Mesodermal cell (in vitro differentiated cells): ENCODE data around the gene TEAD1.

Experiments
- H3K27ac ChIP-seq: 2 replicates; pipeline ENCODE4 v1.7.0; 2013; ENCODE audit warnings: mild to moderate bottlenecking, low read depth, low read length, moderate library complexity; ENCODE audit not compliant: severe bottlenecking
- H3K36me3 ChIP-seq: 2 replicates; pipeline ENCODE4 v1.7.1; 2013; ENCODE audit warnings: mild to moderate bottlenecking, low read length, moderate library complexity; ENCODE audit not compliant: control insufficient read depth, insufficient read depth
- H3K4me1 ChIP-seq: one replicate; pipeline ENCODE4 v1.7.1; 2013; ENCODE audit warnings: mild to moderate bottlenecking, low read length; ENCODE audit not compliant: insufficient read depth, control insufficient read depth, poor library complexity, severe bottlenecking
- H3K4me3 ChIP-seq: 2 replicates; pipeline ENCODE4 v1.7.0; 2013; ENCODE audit warnings: low read length, control low read depth, mild to moderate bottlenecking; ENCODE audit not compliant: insufficient read depth, poor library complexity, severe bottlenecking; ENCODE audit errors: extremely low read depth
- H3K9me3 ChIP-seq: 2 replicates; pipeline ENCODE4 v1.7.1; 2013; ENCODE audit warnings: mild to moderate bottlenecking, low read length, moderate library complexity; ENCODE audit not compliant: control insufficient read depth
- WGBS, 2 experiments: methylation state at CpG; one replicate each; pipeline ENCODE4 v1.1.5; 2013; ENCODE audit warnings: missing lambda C conversion rate in 2 of 2; ENCODE audit not compliant: insufficient coverage in 2 of 2; 5-methylcytosine and 5-hydroxymethylcytosine counted together

Gene TEAD1

GRCh38 chr11:12678092-12678491 lies 3.9 kb downstream of the TEAD1 start:
- Histone ChIP-seq H3K36me3 (peaks cover 35% of the 10 kb centered on the region), H3K4me3 (peak overlapping the region; percentile 60), H3K27ac (peak overlapping the region; percentile 98), H3K9me3 (no peaks in the 10 kb centered on the region), H3K4me1 (peaks cover 54% of the 10 kb centered on the region)
- WGBS, 2 experiments: 66 to 80% methylated on average over 3 of the region's 3 CpGs

GRCh38 chr11:12678991-12679390 lies 4.8 kb downstream of the TEAD1 start:
- 37 to 40% methylated on average over 1 to 3 of the region's 5 CpGs for WGBS, 2 experiments
- H3K4me1 ChIP-seq: peaks cover 58% of the 10 kb centered on the region
- peak overlapping the region; percentile 92 for H3K27ac ChIP-seq

GRCh38 chr11:12679471-12679870 lies 5.2 kb downstream of the TEAD1 start:
- H3K9me3 ChIP-seq: no peaks in the 10 kb centered on the region
- H3K4me3 ChIP-seq: peak overlapping the region; percentile 60
- peaks cover 63% of the 10 kb centered on the region for H3K4me1 ChIP-seq
- peaks cover 42% of the 10 kb centered on the region for H3K36me3 ChIP-seq
- peak overlapping the region; percentile 92 for H3K27ac ChIP-seq

More at GRCh38 chr11:12678991-12679390, 4.8 kb downstream of the TEAD1 start:
- Histone ChIP-seq H3K9me3 (no peaks in the 10 kb centered on the region), H3K4me3 (peak overlapping the region; percentile 60), H3K36me3 (peaks cover 41% of the 10 kb centered on the region)

DNA sequence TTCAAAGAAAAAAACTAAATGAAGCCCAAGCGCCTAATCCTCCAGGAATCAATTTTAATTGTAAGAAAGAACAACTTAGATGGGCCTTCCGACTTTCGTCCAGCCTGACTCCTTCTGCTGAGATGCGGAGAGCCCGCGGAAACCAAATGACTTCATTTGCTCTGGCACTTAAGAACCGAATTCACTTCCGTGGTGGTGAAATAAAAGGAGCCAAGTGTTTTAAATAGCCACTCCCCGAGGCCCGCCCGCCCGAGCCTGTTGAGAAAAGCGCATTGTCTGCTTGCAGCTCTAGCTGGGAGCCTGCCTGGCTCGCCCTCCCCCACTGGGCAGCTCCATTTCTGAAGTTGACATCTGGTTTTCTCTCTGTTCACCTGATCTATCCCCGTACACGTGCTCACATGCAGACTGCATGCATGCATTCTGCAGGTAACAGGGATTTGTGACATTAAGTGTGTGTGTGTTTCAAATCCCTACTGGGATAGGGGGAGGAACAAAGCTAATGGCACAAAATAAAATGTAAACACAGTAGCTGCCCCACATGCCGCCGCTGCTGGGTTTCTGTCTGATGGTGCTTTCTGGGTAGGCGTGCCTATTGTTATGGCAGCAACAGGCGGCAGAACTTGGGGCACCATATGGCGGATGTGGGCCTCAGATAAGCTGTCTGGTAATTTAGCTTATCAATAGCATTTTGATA lies 6.2 kb downstream of the TEAD1 start:
- Histone ChIP-seq H3K9me3 (no peaks in the 10 kb centered on the region), H3K36me3 (peaks cover 48% of the 10 kb centered on the region), H3K27ac (peak overlapping the region; percentile 92), H3K4me3 (peak overlapping the region; percentile 60), H3K4me1 (peaks cover 71% of the 10 kb centered on the region)
- WGBS, 2 experiments: 1 to 2% methylated on average over 13 to 18 of the region's 21 CpGs

- H3K36me3 ChIP-seq: peaks cover 52% of the 10 kb centered on the region
- WGBS, 2 experiments: 20% methylated on average over 1 of the region's 2 CpGs; no CpG with 5 or more reads in 1 of the 2 experiments
- H3K27ac ChIP-seq: peak overlapping the region; percentile 92
- H3K4me3 ChIP-seq: peak overlapping the region; percentile 11
- no peaks in the 10 kb centered on the region for H3K9me3 ChIP-seq
- H3K4me1 ChIP-seq: peaks cover 76% of the 10 kb centered on the region
These were observed 6.7 kb downstream of the TEAD1 start for GRCh38 chr11:12680940-12681258.

GRCh38 chr11:12681466-12681865 lies 7.2 kb downstream of the TEAD1 start:
- Histone ChIP-seq H3K4me1 (peaks cover 82% of the 10 kb centered on the region), H3K36me3 (peaks cover 53% of the 10 kb centered on the region), H3K9me3 (no peaks in the 10 kb centered on the region), H3K4me3 (no peak overlapping the region), H3K27ac (peak overlapping the region; percentile 92)
- WGBS, 2 experiments: 98% methylated on average over 4 of the region's 4 CpGs

- no peaks in the 10 kb centered on the region for H3K9me3 ChIP-seq
- H3K4me3 ChIP-seq: no peak overlapping the region
- WGBS, 2 experiments: 79 to 88% methylated on average over 3 to 5 of the region's 8 CpGs
- peaks cover 90% of the 10 kb centered on the region for H3K4me1 ChIP-seq
- peaks cover 55% of the 10 kb centered on the region for H3K36me3 ChIP-seq
- peak overlapping the region; percentile 51 for H3K27ac ChIP-seq
These were observed 8.1 kb downstream of the TEAD1 start for GRCh38 chr11:12682288-12682687.

GRCh38 chr11:12682737-12683500 lies 8.7 kb downstream of the TEAD1 start:
- peak overlapping the region; percentile 51 for H3K27ac ChIP-seq
- peaks cover 53% of the 10 kb centered on the region for H3K36me3 ChIP-seq
- 89 to 96% methylated on average over 8 of the region's 10 CpGs for WGBS, 2 experiments
- no peaks in the 10 kb centered on the region for H3K9me3 ChIP-seq
- H3K4me1 ChIP-seq: peaks cover 94% of the 10 kb centered on the region
- H3K4me3 ChIP-seq: no peak overlapping the region

DNA sequence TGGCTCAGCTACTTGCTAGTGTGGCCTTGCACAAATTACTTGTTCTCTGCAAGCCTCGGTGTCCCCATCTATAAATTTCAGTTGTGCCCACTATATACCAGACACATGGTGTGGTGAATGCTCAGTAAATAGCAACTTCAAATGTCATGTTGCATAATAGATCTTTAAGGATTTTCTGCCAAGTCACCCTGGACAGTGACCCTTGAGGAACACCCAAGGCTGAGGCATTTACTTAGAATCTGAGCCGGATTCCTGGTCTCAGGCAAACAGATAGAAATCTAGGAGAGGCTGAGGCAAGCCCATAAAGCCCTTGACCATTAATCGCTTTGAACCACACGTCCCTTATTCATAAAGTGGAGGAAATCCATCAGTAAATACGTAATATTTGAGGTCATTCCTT lies 9.7 kb downstream of the TEAD1 start:
- Histone ChIP-seq H3K27ac (peak overlapping the region; percentile 17), H3K4me3 (no peak overlapping the region), H3K4me1 (peaks cover 94% of the 10 kb centered on the region), H3K9me3 (no peaks in the 10 kb centered on the region), H3K36me3 (peaks cover 48% of the 10 kb centered on the region)
- 62 to 80% methylated on average over 3 to 4 of the region's 5 CpGs for WGBS, 2 experiments

- Histone ChIP-seq H3K27ac (peak overlapping the region; percentile 5), H3K4me1 (peaks cover 94% of the 10 kb centered on the region), H3K4me3 (no peak overlapping the region), H3K36me3 (peaks cover 51% of the 10 kb centered on the region), H3K9me3 (no peaks in the 10 kb centered on the region)
- 69 to 81% methylated on average over 2 to 3 of the region's 4 CpGs for WGBS, 2 experiments
These were observed 10.1 kb downstream of the TEAD1 start for GRCh38 chr11:12684315-12684714.

- H3K4me1 ChIP-seq: peaks cover 94% of the 10 kb centered on the region
- no peaks in the 10 kb centered on the region for H3K9me3 ChIP-seq
- H3K36me3 ChIP-seq: peaks cover 54% of the 10 kb centered on the region
- WGBS, 2 experiments: 50% methylated on average over 1 of the region's 1 CpG; no CpG with 5 or more reads in 1 of the 2 experiments
- no peak overlapping the region for H3K27ac ChIP-seq
- H3K4me3 ChIP-seq: no peak overlapping the region
These were observed 10.6 kb downstream of the TEAD1 start for GRCh38 chr11:12684816-12685215.
